ENCODE measurements around the gene TTLL10.
"Not testable (repeated sequence)": the region's sequence is repeated elsewhere in the genome, so short reads cannot be mapped to it uniquely, and the experiment has no call there.

TTLL10 gene

DNA sequence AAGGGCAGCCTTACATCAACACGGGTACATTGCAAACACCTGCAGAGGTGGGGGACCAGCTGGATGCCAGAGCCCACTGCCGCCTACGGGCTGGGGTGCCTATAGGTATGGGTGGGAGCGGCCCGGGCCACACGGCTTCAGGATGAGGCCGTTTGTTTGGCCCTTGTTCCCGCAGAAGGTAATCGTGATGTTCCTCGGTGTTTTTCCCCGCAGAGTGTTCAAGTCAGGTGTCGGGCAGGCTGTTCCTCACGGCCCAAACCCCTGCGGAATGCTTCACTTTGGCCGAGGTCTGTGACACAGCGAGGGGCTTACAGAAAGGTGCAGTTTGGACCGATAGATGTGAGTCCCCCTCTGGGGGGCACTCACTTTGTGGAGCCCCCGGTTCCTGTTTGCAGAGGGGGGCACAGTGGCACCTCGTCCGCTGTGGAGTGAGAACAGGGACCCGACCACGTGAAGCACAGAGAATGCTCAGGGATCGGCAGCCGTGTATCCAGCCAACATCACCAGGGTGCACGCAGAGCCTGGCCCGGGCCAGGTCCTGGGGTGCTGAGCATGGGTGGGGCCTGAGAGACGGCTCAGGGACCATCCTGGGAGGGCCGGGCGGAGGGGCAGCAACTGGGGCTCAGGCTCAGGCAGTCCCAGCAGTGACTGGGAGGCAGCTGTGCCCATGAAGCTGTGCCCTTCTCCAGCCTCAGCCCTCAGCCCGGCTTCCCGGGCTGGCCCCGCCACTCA lies 453 bp upstream of the TTLL10 start:
- DNase-seq, result no peak

DNA sequence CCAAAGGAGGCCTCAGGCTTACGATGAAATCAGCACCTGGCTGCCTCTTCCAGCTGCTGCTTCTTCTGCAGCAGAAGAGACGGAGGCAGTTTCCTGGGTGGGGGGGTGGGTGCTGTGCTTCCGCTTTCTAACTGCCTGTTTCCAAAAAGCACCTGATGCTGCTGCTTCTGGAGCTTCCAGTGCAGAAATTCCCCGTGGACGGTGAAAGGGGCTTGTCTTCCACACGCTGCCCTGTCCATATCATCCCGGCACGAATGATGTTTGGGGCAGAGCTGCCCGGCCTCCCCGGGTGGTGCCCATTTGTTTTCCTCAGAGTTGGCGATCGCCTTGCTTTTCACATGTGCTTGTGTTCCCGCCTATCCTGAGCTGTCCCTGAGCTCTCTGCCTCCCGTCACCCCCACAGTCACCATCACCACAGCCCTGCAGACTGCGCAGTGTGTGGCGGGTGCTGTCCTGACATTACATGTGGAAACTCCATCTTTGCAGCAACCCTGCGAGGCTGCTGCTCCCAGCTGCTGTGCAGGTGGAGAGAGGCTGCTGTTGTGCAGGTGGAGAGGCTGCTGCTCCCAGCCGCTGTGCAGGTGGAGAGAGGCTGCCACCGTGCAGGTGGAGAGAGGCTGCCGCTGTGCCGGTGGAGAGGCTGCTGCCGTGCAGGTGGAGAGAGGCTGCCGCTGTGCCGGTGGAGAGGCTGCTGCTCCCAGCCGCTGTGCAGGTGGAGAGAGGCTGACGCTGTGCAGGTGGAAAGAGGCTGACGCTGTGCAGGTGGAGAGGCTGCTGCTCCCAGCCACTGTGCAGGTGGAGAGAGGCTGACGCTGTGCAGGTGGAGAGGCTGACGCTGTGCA lies 1.8 kb downstream of the TTLL10 start:
- no peak for DNase-seq

DNA sequence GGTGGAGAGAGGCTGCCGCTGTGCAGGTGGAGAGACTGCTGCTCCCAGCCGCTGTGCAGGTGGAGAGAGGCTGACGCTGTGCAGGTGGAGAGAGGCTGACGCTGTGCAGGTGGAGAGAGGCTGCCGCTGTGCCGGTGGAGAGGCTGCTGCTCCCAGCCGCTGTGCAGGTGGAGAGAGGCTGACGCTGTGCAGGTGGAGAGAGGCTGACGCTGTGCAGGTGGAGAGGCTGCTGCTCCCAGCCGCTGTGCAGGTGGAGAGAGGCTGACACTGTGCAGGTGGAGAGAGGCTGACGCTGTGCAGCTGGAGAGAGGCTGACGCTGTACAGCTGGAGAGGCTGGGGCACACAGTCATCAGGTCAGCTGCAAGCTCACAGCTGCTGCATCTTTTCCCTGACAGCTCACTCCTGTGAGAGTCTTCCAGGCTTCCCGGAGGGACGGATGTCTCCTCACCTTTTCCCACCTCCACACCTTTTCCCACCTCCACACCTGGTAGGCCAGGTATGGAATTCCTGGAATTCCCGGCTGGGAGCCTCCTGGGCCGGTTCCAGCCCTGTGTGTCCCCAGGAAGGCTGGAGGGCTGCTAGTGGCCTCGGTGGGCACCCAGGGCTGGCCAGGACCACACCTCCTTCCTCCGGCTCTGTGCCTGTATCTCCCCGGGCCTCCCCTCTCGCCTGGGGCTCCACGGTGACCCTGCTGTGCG lies 2.5 kb downstream of the TTLL10 start:
- not testable (repeated sequence) for DNase-seq

DNA sequence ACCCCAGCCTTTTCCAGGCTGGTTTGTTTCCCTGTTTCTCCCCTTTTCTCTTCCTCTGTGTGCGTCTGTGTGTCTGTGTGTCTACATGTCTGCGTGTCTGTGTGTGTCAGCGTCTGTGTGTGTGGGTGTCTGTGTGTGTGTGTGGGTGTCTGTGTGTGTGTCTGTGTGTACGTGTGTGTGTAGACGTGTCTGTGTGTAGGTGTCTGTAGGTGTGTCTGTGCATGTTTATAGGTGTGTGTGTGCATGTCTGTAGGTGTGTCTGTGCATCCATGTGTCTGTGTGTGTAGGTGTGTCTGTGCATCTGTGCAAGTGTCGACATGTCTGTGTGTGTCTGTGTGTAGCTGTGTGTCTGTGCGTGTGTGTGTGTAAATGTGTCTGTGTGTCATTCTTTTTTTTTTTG lies 3.3 kb downstream of the TTLL10 start:
- DNase-seq, result no peak

DNA sequence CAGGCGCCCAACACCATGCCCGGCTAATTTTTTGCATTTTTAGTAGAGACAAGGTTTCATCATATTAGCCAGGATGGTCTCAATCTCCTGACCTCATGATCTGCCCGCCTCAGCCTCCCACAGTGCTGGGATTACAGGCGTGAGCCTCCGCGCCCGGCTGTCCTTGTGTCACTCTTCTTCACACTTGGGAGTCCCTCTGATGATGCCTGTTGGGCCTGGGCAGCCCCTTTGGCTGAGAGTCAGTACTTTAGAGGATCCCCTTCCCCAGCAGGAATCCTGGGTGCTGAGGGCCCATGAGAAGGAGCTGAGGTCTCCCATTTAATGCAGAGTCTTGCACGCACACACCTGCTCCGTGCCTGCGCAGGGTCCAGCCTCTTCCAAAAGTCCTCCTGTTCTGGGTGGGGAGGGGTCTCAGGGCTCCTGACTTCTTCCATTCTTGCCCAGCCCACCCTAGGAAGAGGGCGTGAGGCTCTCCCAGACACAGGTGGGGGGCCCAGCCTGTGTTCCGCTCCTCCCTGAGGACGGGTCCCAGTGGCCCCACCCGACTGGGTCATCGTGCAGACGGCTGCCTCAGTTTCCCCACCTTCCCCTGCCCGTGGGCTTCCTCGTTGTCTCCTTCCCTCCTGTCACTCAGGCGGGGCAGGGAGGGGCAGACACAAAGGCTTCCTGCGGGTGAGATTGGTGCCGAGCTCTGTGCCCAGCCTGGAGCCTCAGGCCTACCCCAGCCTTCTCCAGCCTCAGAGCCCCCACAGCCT lies 3.9 kb downstream of the TTLL10 start:
- no peak for DNase-seq

DNA sequence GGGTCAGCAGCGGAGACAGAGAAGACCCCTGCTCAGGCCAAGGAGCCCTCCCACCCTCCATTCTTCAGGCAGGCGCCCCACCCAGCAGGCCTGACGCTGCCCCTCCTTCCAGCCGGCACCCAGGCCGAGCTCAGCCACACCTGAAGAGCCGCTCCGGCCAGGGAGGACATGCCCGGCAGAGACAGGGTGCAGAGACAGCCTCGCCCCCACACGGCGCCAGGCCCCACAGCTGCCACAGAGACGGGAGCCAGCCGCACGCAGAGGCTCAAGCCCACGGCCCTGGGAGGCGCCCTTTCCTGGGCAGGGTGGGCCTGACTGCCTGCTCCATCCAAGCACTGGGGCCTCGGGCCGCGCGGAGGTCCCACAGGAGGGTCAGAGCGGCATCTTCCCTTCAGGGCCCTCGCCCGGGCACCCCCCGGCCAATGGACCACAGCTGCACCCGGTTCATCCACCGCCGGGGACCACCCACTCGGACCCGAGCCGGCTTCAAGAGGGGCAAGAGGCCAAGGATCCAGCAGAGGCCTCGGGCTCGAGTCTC lies 5.2 kb downstream of the TTLL10 start:
- no peak for DNase-seq

DNA sequence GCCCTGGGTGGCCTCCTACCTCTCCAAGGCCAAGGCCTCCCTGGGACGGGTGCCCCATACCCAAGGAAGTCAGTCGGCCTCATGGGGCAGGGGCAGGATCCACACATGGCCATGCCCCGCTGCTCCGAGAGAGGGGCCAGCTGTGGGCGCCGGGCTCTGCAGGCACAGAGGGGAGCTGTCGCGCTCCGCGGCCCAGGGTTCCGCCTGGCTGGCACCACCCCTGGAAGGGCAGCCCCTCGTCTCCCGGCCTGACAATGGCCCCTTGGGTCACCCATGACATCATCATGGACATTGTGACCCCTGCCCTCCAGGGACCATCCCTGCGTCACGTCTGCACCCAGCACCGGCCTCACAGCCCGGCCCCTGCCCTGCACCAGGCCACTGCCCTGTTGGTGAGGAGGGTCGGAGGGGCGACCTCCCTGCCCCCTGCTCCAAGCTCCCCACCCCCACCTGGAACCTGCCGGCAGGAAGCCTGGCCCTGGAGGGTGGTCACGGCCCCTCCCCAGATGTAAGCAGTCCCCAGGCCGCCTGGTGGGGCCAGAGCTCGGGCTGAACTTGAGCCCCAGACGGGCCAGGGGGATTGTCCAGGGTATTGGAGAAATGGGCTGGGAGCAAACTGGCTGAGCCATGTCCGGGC lies 5.8 kb downstream of the TTLL10 start:
- DNase-seq, result no peak

DNA sequence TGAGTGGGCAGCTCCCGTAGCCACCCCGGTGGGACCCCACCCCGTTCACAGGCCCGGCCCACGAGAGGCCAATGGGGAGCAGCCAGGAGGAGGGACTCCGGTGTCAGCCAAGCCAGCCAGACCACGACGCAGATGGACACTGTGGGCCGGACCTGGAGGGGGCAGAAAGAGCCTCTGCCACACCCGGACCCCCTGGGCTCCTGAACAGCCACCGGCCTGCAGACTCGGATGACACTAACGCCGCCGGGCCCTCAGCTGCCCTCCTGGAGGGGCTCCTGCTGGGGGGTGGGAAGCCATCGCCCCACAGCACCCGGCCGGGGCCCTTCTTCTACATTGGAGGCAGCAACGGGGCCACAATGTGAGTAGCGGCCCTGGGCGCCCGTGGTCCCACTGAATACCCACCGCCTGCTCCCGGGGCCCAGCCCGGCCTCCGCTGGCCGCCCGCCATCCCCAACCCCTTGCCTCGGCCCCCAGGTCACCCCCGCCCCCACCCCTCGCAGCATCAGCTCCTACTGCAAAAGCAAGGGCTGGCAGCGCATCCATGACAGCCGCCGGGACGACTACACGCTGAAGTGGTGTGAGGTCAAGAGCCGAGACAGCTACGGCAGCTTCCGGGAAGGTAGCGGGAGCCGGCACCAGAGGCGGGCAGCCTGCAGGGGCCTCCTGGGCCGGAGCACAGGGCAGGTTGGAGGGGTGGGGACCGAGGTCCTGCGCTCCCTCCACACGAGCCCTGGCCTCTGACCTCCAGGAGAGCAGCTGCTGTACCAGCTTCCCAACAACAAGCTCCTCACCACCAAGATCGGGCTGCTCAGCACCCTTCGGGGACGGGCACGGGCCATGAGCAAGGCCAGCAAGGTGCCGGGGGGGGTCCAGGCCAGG lies 6.5 kb downstream of the TTLL10 start:
- DNase-seq, result no peak

DNA sequence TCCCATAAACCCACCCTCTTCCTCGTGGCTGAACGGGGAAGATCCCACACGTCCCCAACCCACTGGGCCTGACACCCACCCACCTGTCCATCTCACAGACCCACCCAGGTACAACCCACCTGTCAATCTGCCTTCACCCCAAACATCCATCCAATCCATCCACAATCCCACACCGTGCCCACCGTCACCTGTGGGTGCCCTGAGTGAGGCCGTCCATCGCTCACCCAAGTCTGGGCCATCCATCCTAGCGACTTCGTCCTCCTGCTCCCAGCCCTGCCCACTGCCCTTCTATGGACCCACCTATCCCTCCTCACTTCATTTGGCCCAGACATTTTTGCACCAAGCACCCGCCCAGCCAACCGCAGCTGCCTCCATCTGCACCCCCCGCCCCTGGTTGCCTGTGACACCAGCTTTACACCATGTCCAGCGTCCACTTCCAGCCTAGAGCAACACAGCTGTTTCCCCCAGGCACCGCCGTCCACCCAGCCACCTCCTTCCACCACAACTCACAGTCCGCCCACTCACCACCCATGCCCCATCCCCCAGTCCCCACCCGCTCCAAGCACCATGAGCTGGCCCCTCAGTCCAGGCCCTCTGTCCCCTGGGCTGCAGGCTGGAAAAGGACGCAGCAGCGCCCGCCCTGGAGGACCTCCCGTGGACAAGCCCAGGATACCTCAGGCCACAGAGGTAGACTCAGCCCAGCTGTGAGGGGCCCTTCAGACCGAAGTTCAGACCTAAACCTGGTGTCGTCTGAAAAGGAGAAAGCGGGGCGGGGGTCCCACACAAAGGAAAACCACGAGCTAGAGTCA lies 7.7 kb downstream of the TTLL10 start:
- DNase-seq, result no peak

DNA sequence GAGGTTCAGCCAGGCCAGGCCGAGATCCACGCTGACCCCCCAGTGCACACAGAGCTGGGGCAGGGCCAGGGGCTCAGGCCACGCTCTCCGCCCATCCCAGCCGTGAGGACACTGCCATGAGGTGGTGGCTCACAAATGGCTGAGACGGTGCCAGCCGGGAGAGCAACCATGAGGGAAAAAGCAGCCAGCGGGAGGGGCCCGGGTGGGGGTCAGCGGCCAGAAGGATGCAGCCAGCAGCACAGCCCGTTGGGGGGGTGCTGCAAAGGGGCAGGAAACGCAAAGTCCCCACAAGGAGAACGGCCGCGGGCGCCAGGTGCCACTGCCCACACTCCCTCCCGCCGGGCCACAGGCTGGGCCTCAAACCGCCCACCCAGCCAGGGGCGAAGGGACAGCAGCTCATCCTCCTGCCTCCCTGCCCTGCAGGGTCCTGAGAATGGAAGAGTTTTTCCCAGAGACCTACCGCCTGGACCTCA lies 8.3 kb downstream of the TTLL10 start:
- no peak for DNase-seq

DNA sequence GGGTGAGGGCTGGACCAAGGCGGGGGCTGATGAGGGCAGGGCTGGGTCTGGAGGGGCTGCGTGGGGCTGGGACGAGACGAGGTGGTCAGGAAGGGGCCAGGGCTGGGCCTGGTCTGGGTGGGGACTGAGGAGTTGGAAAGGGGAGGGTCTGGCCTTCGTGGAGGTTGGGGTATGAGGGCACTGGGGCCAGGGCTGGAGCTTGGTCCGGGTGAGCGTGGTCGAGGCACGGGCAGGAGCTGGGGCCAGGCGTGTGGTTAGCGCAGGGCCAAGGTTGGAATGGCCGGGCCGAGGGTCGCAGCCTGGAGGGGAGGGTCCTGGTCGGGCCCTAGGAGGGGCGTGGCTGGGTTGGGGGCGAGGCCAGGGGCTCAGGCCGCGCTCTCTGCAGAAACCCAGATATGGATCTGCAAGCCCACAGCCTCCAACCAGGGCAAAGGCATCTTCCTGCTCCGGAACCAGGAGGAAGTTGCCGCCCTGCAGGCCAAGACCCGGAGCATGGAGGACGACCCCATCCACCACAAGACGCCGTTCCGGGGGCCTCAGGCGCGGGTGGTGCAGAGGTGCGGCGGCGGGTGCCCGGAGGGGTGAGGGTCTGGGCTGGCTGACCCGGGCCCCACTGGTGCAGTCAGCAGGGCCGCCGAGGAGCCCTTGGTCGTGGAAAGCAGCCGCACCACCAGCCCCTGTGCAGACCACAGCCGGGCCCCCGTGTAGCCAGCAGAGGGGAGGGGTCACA lies 9.0 kb downstream of the TTLL10 start:
- no peak for DNase-seq

DNA sequence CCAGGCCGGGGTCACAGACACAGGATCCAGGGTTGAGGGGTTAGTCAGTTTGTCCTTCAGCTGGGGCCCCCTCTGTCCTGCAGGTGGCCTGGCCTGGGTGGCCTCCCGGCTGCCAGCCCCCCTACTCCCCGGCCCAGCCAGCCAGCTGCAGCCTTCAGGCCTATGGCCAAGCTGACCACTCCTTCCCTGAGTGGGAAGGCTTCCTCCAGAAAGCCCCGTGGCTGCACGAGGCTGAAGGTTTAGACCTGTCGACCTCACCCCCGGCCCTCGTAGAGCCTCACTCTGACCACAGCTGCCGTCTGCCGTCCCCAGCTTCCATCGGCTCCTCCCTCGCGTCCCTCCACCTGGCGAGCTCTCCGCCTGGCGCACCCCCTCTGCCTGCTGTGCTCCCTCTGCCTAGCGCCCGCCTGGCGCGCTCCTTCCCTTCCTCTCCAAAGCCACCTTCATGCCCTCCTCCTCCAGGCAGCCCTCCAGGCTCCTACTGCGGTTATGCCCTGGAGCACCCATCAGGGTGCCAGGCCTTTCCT lies 9.6 kb downstream of the TTLL10 start:
- no peak for DNase-seq

DNA sequence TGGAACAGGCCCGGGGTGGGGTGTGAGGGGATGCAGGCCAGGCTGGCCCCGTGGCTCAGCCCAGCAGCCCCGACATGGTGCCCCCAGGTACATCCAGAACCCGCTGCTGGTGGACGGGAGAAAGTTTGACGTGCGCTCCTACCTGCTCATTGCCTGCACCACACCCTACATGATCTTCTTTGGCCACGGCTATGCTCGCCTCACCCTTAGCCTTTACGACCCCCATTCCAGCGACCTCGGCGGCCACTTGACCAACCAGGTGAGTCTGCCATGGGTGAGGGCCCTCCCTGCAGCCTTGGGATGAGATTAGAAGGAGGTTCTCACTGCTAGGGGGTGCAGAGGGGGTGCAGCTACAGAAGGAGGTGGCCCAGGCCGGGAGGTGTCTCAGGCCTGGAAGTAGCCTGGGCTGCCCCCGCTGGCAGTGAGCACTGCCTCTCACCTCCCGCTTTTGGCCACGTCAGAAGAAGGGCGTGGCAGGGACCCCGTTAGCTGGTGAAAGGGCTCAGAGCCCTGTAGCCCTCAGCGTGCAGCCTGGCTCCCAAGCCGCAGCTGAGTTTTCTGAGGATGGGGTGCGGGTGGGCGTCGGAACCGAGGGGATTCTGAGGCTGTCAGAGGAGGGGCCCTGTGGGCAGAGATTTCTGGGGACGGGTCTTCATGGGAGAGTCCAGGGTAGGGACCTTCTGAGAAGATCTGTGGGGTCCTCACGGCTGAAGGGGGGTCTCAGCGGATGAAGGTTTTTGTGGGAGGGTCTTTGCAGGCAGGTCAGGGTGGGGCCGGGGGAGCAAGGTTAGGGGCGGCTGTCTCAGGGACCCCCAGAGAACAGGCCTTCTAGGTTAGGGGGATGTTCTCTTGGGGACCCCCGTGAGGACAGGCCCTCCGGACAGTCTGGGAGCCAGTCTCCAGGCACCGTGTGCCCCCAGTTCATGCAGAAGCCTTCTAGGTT lies 10.4 kb downstream of the TTLL10 start:
- DNase-seq, result no peak

DNA sequence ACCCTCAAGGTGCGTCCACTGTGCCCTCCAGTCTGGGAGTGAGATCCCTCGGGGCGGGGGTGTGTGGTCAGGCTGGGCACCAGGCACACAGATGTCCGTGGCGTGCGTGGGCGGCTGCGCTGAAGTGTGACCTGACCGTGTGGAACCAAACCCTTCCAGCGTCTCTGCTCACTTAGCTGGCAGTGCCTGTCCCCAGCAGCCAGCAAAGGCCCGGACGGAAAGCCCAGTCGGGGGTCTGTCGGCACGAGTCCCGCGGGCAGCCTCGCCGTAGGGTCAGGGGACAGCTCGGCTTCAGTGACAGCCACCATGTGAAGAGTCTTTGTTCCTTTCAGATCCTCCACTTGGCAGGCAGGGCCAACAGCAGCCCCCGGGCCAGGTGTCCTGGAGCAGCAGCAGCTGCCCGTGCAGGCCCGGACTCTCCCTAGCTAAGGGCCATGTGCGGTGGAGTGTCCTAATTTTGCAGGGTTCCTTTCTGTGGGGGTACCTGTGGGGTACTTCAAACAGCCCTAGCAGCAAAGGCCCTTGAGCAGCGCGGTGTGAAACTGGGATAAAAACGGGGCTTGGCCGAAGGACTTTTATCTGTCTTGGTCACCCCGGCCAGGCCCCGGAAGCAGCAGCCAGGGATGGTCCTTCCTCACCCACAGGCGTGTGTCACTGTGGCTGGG lies 11.6 kb downstream of the TTLL10 start:
- no peak for DNase-seq

DNA sequence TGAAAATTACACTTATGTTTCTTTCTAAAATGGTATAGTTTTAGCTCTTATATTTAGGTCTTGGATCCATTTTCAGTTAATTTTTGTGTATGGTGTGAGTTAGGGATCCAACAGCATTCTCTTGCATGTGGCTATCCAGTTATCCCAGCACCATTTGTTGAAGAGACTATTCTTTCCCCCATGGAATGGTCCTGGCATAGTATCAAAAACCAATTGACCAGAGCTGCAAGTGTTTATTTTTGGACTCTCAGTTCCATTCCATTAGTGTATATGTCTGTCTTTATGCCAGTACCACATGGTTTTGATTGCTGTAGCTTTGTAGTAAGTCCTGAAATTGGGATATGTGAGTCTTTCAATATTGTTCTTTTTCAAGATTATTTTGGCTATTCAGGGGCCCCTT lies 14.3 kb downstream of the TTLL10 start:
- DNase-seq, result peak; percentile 47

DNA sequence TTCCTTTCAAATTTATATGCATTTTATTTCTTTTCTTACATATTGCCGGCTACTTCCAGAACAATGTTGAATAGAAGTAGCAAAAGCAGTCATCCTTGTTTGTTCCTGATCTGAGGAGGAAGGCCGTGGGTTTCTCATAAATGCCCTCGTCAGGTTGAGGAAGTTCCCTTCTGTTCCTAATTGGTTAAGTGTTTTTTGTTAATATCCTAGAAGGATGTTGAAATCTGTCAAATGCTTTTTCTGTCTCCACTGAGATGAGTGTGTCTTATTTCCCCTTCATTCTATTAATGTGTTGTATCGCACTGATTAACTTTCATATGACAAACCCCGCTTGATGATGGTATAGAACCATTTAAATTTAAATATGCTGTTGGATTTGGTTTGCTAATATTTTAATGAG lies 15.4 kb downstream of the TTLL10 start:
- DNase-seq, result no peak

DNA sequence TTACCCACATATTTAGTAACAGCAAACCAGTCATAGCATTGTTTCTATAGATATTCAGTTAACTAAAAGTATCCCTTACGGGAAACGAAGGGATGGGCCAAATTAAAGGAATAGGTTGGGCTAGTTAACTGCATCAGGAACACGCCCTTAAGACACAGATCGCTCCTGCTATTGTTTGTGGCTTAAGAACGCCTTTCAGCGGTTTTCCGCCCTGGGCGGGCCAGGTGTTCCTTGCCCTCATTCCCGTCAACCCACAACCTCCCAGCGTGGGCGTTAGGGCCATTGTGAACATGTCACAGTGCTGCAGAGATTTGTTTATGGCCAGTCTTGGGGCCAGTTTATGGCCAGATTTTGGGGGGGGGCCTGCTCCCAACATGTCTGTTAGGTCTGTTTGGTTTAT lies 18.1 kb downstream of the TTLL10 start:
- no peak for DNase-seq
